WTC11 (cell line): ENCODE results near the gene CALCR. TPM values are rescaled to one million over a fixed set of nuclear protein-coding genes. Genes with fewer than 3 reads are reported as not detected.

Source experiments
- ATAC-seq: fragments of 200-7000 bp; cut with Tn5 transposase; 2 replicates; pipeline ENCODE4 v1.10.0; 2021; ENCODE audit warnings: mild to moderate bottlenecking, moderate library complexity
- CTCF ChIA-PET: fragments of 300-600 bp; sonication (Branson Sonifier 250); formaldehyde crosslinking; loops from one replicate; lab custom pipeline; 2021; ENCODE audit warnings: antibody characterized with exemption; lab: Charles Lee
- POLR2A ChIA-PET: fragments of 350-600 bp; sonication (Branson Sonifier 250); formaldehyde crosslinking; loops from one replicate; lab custom pipeline; 2021; ENCODE audit warnings: antibody characterized with exemption; lab: Charles Lee
- DNase-seq: peaks from one replicate; pipeline ENCODE4 v3.0.0; 2021; ENCODE audit warnings: low spot score
- H3K27ac Mint-ChIP-seq: 2 replicates; pipeline ENCODE4 v1.8.0; 2021; ENCODE audit warnings: mixed read lengths
- H3K27me3 Mint-ChIP-seq: 2 replicates; pipeline ENCODE4 v1.8.0; 2021; ENCODE audit warnings: low read depth, mild to moderate bottlenecking, moderate library complexity, mixed read lengths
- H3K36me3 Mint-ChIP-seq: 2 replicates; pipeline ENCODE4 v1.8.0; 2021; ENCODE audit warnings: mixed read lengths
- H3K4me1 Mint-ChIP-seq: 2 replicates; pipeline ENCODE4 v1.8.0; 2022; ENCODE audit warnings: mixed read lengths
- H3K4me3 Mint-ChIP-seq: 2 replicates; pipeline ENCODE4 v1.8.0; 2021; ENCODE audit warnings: mild to moderate bottlenecking, moderate library complexity, mixed read lengths
- H3K9me3 Mint-ChIP-seq: 2 replicates; pipeline ENCODE4 v1.8.0; 2021; ENCODE audit warnings: mixed read lengths
- ATF1 ChIP-seq: sonication (generic); formaldehyde crosslinking; IDR thresholded peaks from 2 replicates; pipeline ENCODE4 v1.8.1; 2023; ENCODE audit warnings: mild to moderate bottlenecking, moderate library complexity, missing genetic modification reagents
- ATF6 ChIP-seq: sonication (generic); formaldehyde crosslinking; IDR thresholded peaks from 2 replicates; pipeline ENCODE4 v1.8.1; 2023; ENCODE audit warnings: mild to moderate bottlenecking, missing genetic modification reagents
- CBFB ChIP-seq: sonication (generic); formaldehyde crosslinking; IDR thresholded peaks from 2 replicates; pipeline ENCODE4 v1.8.1; 2022; ENCODE audit warnings: mild to moderate bottlenecking, low read depth, missing genetic modification reagents
- CDX4 ChIP-seq: fragments of 250-450 bp; sonication (Bioruptor Pico); IDR thresholded peaks from 2 replicates; pipeline ENCODE4 v1.9.0; 2021; ENCODE audit warnings: moderate library complexity, mild to moderate bottlenecking, inconsistent platforms, borderline replicate concordance
- E2F1 ChIP-seq: sonication (generic); formaldehyde crosslinking; IDR thresholded peaks from 2 replicates; pipeline ENCODE4 v1.8.0; 2022; ENCODE audit warnings: mild to moderate bottlenecking, missing genetic modification reagents
- EMX1 ChIP-seq: fragments of 250-450 bp; sonication (Bioruptor Pico); IDR thresholded peaks from 2 replicates; pipeline ENCODE4 v1.8.0; 2021; ENCODE audit warnings: mild to moderate bottlenecking
- ERG ChIP-seq: fragments of 250-450 bp; sonication (Bioruptor Pico); IDR thresholded peaks from 2 replicates; pipeline ENCODE4 v1.8.0; 2021; ENCODE audit warnings: mild to moderate bottlenecking
- ETV6 ChIP-seq: sonication (generic); formaldehyde crosslinking; IDR thresholded peaks from 2 replicates; pipeline ENCODE4 v1.8.1; 2022; ENCODE audit warnings: mild to moderate bottlenecking, missing genetic modification reagents
- HMGA2 ChIP-seq: fragments of 250-450 bp; sonication (Bioruptor Pico); IDR thresholded peaks from 2 replicates; pipeline ENCODE4 v1.4.0; 2021; ENCODE audit warnings: mild to moderate bottlenecking, moderate library complexity
- PRRX2 ChIP-seq: fragments of 250-450 bp; sonication (Bioruptor Pico); IDR thresholded peaks from 2 replicates; pipeline ENCODE4 v1.8.0; 2021; ENCODE audit warnings: mild to moderate bottlenecking
- RORB ChIP-seq: fragments of 250-450 bp; sonication (Bioruptor Pico); IDR thresholded peaks from 2 replicates; pipeline ENCODE4 v1.9.0; 2021; ENCODE audit warnings: mild to moderate bottlenecking
- STAT6 ChIP-seq: sonication (generic); formaldehyde crosslinking; conservative IDR thresholded peaks from 2 replicates; pipeline ENCODE4 v1.8.1; 2023; ENCODE audit warnings: mild to moderate bottlenecking, low read depth, missing genetic modification reagents, moderate library complexity
- ZNF281 ChIP-seq: sonication (generic); formaldehyde crosslinking; IDR thresholded peaks from 2 replicates; pipeline ENCODE4 v1.8.0; 2023; ENCODE audit warnings: mild to moderate bottlenecking, missing genetic modification reagents
- ZNF423 ChIP-seq: fragments of 250-450 bp; sonication (Bioruptor Pico); IDR thresholded peaks from 2 replicates; pipeline ENCODE4 v2.1.2; 2022; ENCODE audit warnings: mild to moderate bottlenecking, moderate library complexity
- ZNF532 ChIP-seq: fragments of 250-450 bp; sonication (Bioruptor Pico); IDR thresholded peaks from 2 replicates; pipeline ENCODE4 v1.9.0; 2021; ENCODE audit warnings: mild to moderate bottlenecking, borderline replicate concordance
- ZNF671 ChIP-seq: fragments of 250-450 bp; sonication (Bioruptor Pico); IDR thresholded peaks from 2 replicates; pipeline ENCODE4 v1.8.0; 2021; ENCODE audit warnings: mild to moderate bottlenecking
- total RNA-seq: library from RNA; stranded (reverse); gene quantifications from 3 replicates; pipeline ENCODE4 v1.2.3, GENCODE V29; 2021

The CALCR gene
- total RNA-seq, 1 experiment from 2014 or later: 0.81 TPM

GRCh38 chr7:93558705-93559614, 15.6 kb downstream of the CALCR start:
- H3K9me3 Mint-ChIP-seq: no peaks in the 10 kb centered on the region
- CTCF ChIA-PET: interaction anchor here (0.5 to 1.4 kb wide), 4 partner anchors 8 to 185 kb away, joined by 3 to 4 read pairs (median 4); no protein-coding TSS in a partner anchor
- DNase-seq (no peak), ATAC-seq (peak; percentile 84)
- POLR2A ChIA-PET: interaction anchor here (0.5 kb wide), 1 partner anchor 88 kb away, joined by 4 read pairs; no protein-coding TSS in a partner anchor
- no peak overlapping the region for H3K4me3 Mint-ChIP-seq
- H3K27ac Mint-ChIP-seq: peak overlapping the region; percentile 75
- H3K4me1 Mint-ChIP-seq: peaks cover 16% of the 10 kb centered on the region
- TF ChIP-seq ETV6: no peak
- no peak for TF ChIP-seq CDX4 (CRISPR knock-in tag)
- no peak for TF ChIP-seq CBFB
- no peak for TF ChIP-seq ATF6
- no peak for TF ChIP-seq EMX1 (CRISPR knock-in tag)
- TF ChIP-seq HMGA2: no peak
- no peak for TF ChIP-seq RORB (CRISPR knock-in tag)
- no peak for TF ChIP-seq ZNF671 (CRISPR knock-in tag)
- no peak for TF ChIP-seq E2F1 (CRISPR knock-in tag)
- TF ChIP-seq ATF1 (CRISPR knock-in tag): no peak
- no peaks in the 10 kb centered on the region for H3K36me3 Mint-ChIP-seq
- no peaks in the 10 kb centered on the region for H3K27me3 Mint-ChIP-seq

GRCh38 chr7:93551931-93552330, 22.6 kb downstream of the CALCR start:
- peaks cover 4% of the 10 kb centered on the region; the same call in 1 of the 2 replicates for H3K4me1 Mint-ChIP-seq
- no peak overlapping the region for H3K27ac Mint-ChIP-seq
- DNase-seq (no peak), ATAC-seq (no peak)
- ChIA-PET POLR2A (no interaction called here), CTCF (interaction anchor here (0.8 to 3.3 kb wide), 15 partner anchors 10 to 320 kb away, joined by 3 to 33 read pairs (median 11); partner anchors contain the start of genes CALCR and VPS50)
- H3K9me3 Mint-ChIP-seq: no peaks in the 10 kb centered on the region
- no peaks in the 10 kb centered on the region for H3K27me3 Mint-ChIP-seq
- no peaks in the 10 kb centered on the region for H3K36me3 Mint-ChIP-seq
- no peak overlapping the region for H3K4me3 Mint-ChIP-seq
- no peak for TF ChIP-seq ZNF423
- TF ChIP-seq ZNF532 (CRISPR knock-in tag): no peak
- TF ChIP-seq ATF6: no peak
- TF ChIP-seq ZNF281 (CRISPR knock-in tag): no peak
- TF ChIP-seq PRRX2: no peak
- no peak for TF ChIP-seq STAT6 (CRISPR knock-in tag)
- TF ChIP-seq ERG (CRISPR knock-in tag): no peak
